ENCODE results near the gene SCYL3. TPM values are rescaled to one million over a fixed set of nuclear protein-coding genes. Genes with fewer than 3 reads are reported as not detected.

Gene SCYL3
- total and polyA plus RNA-seq, 5 donors = 2.6 to 7.1 (median 5.8) TPM

DNA sequence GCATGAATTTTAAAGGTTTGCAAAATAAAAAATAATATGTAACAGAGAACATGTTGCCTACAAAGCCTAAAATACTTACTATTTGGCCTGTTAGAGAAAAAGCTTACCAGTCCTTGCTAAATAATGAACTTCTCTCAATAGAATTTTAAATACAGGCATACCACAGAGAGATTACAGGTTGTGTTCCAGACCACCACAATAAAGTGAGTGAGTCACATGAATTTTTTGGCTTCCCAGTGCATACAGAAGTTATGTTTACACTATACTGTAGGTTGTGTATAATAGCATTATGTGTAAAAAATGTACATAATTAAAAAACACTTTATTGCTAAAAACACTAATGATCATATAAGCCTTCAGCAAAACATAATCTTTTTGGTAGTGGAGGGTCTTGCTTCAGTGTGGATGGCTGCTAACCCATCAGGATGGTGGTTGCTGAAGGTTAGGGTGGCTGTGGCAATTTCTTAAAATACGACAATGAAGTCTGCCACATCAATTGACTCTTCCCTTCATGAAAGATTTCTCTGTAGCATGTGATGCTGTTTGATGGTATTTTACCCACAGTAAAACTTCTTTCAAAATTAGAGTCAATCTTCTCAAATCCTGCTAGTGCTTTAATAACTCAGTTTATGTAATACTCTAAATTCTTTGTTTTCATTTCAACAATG lies 48.6 kb downstream of the SCYL3 start:
- no peak overlapping the region for H3K4me3 ChIP-seq (ENCODE audit: low read length)
- H3K27ac ChIP-seq (ENCODE audit: low read length) = no peak overlapping the region
- no peaks in the 10 kb centered on the region for H3K4me1 ChIP-seq (ENCODE audit: control insufficient read depth, insufficient read depth, low read length)
- DNase-seq = no peak
- WGBS = 93% methylated on average over 1 of the region's 1 CpG
- no peaks in the 10 kb centered on the region for H3K9me3 ChIP-seq (ENCODE audit: control insufficient read depth, low read length)
- no peaks in the 10 kb centered on the region for H3K27me3 ChIP-seq (ENCODE audit: control insufficient read depth, insufficient read depth)
- no peak for ATAC-seq
- intact Hi-C loops (cut with DNase I) = no loop called here

- intact Hi-C loops (cut with DNase I) = no loop called here
- Histone ChIP-seq H3K27me3 (ENCODE audit: control insufficient read depth, insufficient read depth) (no peaks in the 10 kb centered on the region), H3K4me3 (ENCODE audit: low read length) (no peak overlapping the region), H3K4me1 (ENCODE audit: control insufficient read depth, insufficient read depth, low read length) (no peaks in the 10 kb centered on the region), H3K27ac (ENCODE audit: low read length) (no peak overlapping the region), H3K9me3 (ENCODE audit: control insufficient read depth, low read length) (no peaks in the 10 kb centered on the region)
- no peak for DNase-seq
- WGBS = 96% methylated on average over 4 of the region's 4 CpGs
- no peak for ATAC-seq
These were observed 54.8 kb downstream of the SCYL3 start for GRCh38 chr1:169838942-169839341.

- no peak for ATAC-seq
- no peaks in the 10 kb centered on the region for H3K27me3 ChIP-seq (ENCODE audit: control insufficient read depth, insufficient read depth)
- WGBS = 95% methylated on average over 1 of the region's 1 CpG
- no peak overlapping the region for H3K27ac ChIP-seq (ENCODE audit: low read length)
- no peak overlapping the region for H3K4me3 ChIP-seq (ENCODE audit: low read length)
- no peaks in the 10 kb centered on the region for H3K4me1 ChIP-seq (ENCODE audit: control insufficient read depth, insufficient read depth, low read length)
- no peak for DNase-seq
- intact Hi-C loops (cut with DNase I) = no loop called here
- no peaks in the 10 kb centered on the region for H3K9me3 ChIP-seq (ENCODE audit: control insufficient read depth, low read length)
These were observed 57.5 kb downstream of the SCYL3 start for GRCh38 chr1:169836198-169836597.

DNA sequence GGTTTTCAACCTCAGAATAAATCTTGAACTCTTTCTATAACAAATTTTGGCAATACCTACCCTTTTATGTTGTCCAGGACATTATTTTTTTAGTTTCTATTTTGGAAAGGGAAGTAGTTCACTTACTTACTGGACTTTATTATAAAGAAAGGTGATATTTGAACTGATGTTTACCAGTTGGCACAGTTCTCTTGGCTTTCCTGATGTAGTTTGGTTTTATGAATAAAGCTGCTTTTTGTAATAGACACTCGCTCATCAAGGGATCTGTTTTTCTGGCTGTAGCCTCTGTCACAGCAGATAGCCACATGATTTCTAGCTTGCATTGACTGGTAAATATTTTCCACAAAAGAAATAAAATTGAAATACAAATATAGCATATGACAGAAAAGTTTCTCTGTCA lies 58.0 kb downstream of the SCYL3 start:
- 87% methylated on average over 1 of the region's 1 CpG for WGBS
- no peaks in the 10 kb centered on the region for H3K9me3 ChIP-seq (ENCODE audit: control insufficient read depth, low read length)

DNA sequence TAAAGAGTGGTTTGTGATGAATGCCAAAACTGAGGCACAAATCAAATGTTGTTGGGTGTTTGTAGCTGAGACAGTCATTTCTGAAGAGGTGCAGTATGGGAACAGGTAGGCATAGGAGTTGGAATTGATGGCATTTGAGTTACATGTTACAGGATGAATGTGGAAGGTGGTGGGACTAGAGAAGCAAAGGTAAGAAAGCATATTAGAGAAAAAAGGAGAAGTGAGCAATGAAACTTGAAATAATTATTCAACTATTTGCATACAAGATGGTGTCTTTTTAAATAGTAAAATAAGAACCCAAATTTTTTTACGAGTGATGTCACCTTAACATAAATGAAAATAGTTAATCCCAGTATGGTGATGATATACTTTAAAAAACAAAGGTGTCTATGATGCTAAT lies 58.8 kb downstream of the SCYL3 start:
- ATAC-seq (no peak), DNase-seq (no peak)
- no peak overlapping the region for H3K27ac ChIP-seq (ENCODE audit: low read length)
- WGBS = 97% methylated on average over 1 of the region's 1 CpG
- intact Hi-C loops (cut with DNase I) = no loop called here
- no peaks in the 10 kb centered on the region for H3K4me1 ChIP-seq (ENCODE audit: control insufficient read depth, insufficient read depth, low read length)
- H3K27me3 ChIP-seq (ENCODE audit: control insufficient read depth, insufficient read depth) = no peaks in the 10 kb centered on the region
- H3K9me3 ChIP-seq (ENCODE audit: control insufficient read depth, low read length) = no peaks in the 10 kb centered on the region
- no peak overlapping the region for H3K4me3 ChIP-seq (ENCODE audit: low read length)

More for the DNA sequence above, 58.0 kb downstream of the SCYL3 start:
- no peak for ATAC-seq
- no peak overlapping the region for H3K27ac ChIP-seq (ENCODE audit: low read length)
- H3K4me1 ChIP-seq (ENCODE audit: control insufficient read depth, insufficient read depth, low read length) = no peaks in the 10 kb centered on the region
- no peaks in the 10 kb centered on the region for H3K27me3 ChIP-seq (ENCODE audit: control insufficient read depth, insufficient read depth)
- intact Hi-C loops (cut with DNase I) = no loop called here
- no peak overlapping the region for H3K4me3 ChIP-seq (ENCODE audit: low read length)
- no peak for DNase-seq

- H3K27me3 ChIP-seq (ENCODE audit: control insufficient read depth, insufficient read depth) = no peaks in the 10 kb centered on the region
- ATAC-seq (no peak), DNase-seq (no peak)
- H3K4me3 ChIP-seq (ENCODE audit: low read length) = no peak overlapping the region
- 93% methylated on average over 4 of the region's 4 CpGs for WGBS
- intact Hi-C loops (cut with DNase I) = no loop called here
- no peak overlapping the region for H3K27ac ChIP-seq (ENCODE audit: low read length)
- no peaks in the 10 kb centered on the region for H3K4me1 ChIP-seq (ENCODE audit: control insufficient read depth, insufficient read depth, low read length)
- H3K9me3 ChIP-seq (ENCODE audit: control insufficient read depth, low read length) = no peaks in the 10 kb centered on the region
These were observed 60.4 kb downstream of the SCYL3 start for GRCh38 chr1:169833179-169833901.

DNA sequence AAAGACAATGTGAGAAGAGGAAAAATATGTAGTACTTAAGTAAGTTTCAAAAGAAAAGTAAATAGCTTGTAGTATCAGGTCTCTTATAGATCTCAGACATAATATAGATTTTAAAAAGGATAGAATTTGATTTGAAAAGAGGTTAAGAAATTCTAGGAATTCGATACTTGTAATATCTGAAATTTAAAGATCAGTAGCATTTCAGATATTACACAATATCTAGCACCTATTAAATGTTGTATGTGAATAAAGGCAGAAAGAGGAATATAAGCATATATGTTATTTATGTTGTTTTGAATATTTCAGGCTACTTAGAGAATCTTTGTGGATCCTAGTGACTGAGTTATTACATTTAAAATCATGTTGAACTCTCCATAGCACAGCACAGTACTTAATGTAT lies 64.0 kb downstream of the SCYL3 start:
- 99% methylated on average over 1 of the region's 1 CpG for WGBS
- intact Hi-C loops (cut with DNase I) = no loop called here
- ATAC-seq (no peak), DNase-seq (no peak)
- H3K4me1 ChIP-seq (ENCODE audit: control insufficient read depth, insufficient read depth, low read length) = no peaks in the 10 kb centered on the region
- H3K4me3 ChIP-seq (ENCODE audit: low read length) = no peak overlapping the region
- no peaks in the 10 kb centered on the region for H3K9me3 ChIP-seq (ENCODE audit: control insufficient read depth, low read length)
- no peaks in the 10 kb centered on the region for H3K27me3 ChIP-seq (ENCODE audit: control insufficient read depth, insufficient read depth)
- H3K27ac ChIP-seq (ENCODE audit: low read length) = no peak overlapping the region

DNA sequence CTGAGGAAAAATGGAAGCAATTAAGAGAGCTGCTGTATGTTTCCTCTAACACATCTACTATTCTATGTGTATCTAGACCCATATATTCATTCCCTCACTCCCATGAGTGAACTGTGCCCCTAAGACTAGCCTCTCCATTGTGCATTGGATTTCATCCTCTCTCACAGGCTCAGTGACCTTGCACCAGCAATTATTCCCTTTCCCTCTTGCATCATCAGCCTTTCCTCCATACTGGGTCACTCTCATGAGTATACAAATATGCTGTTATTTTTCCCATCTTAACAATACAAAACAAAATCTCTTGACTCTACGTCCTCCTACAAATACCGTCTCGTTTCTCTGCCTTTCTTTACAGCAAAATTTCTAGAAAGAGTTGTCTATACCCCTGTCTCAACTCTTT lies 69.5 kb downstream of the SCYL3 start:
- no peak overlapping the region for H3K4me3 ChIP-seq (ENCODE audit: low read length)
- intact Hi-C loops (cut with DNase I) = no loop called here
- H3K27ac ChIP-seq (ENCODE audit: low read length) = no peak overlapping the region
- DNase-seq (no peak), ATAC-seq (no peak)
- no peaks in the 10 kb centered on the region for H3K27me3 ChIP-seq (ENCODE audit: control insufficient read depth, insufficient read depth)
- 97% methylated on average over 3 of the region's 3 CpGs for WGBS
- H3K9me3 ChIP-seq (ENCODE audit: control insufficient read depth, low read length) = no peaks in the 10 kb centered on the region
- no peaks in the 10 kb centered on the region for H3K4me1 ChIP-seq (ENCODE audit: control insufficient read depth, insufficient read depth, low read length)

- Histone ChIP-seq H3K27me3 (ENCODE audit: control insufficient read depth, insufficient read depth) (no peaks in the 10 kb centered on the region), H3K4me1 (ENCODE audit: control insufficient read depth, insufficient read depth, low read length) (no peaks in the 10 kb centered on the region), H3K27ac (ENCODE audit: low read length) (no peak overlapping the region), H3K4me3 (ENCODE audit: low read length) (no peak overlapping the region), H3K9me3 (ENCODE audit: control insufficient read depth, low read length) (no peaks in the 10 kb centered on the region)
- intact Hi-C loops (cut with DNase I) = no loop called here
- ATAC-seq = no peak
- no peak for DNase-seq
- 96% methylated on average over 7 of the region's 7 CpGs for WGBS
These were observed 72.2 kb downstream of the SCYL3 start for GRCh38 chr1:169821500-169821899.

DNA sequence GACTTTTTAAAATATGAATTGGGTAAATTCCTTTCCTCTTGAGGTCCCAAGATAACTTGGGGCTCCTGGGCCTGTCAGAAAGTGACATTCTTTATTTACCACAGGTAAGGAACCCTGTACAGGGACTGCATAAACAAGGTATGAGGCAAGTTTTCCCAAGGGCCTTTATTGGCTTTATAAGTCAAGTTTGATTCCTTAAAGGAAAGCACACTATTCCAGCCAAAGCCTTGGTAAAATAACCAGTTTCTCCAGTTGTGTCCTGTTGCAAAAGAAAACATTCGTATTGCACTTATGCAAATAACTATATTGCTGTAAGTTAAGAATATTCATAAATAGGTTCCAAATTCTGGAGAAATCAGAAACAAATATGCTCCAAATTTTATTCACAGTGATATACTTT lies 77.1 kb downstream of the SCYL3 start:
- 96% methylated on average over 1 of the region's 1 CpG for WGBS

GRCh38 chr1:169814265-169814664 lies 79.4 kb downstream of the SCYL3 start:
- WGBS = 88% methylated on average over 2 of the region's 2 CpGs
- H3K4me1 ChIP-seq (ENCODE audit: control insufficient read depth, insufficient read depth, low read length) = no peaks in the 10 kb centered on the region
- no peaks in the 10 kb centered on the region for H3K27me3 ChIP-seq (ENCODE audit: control insufficient read depth, insufficient read depth)
- DNase-seq = no peak
- no peak for ATAC-seq
- H3K9me3 ChIP-seq (ENCODE audit: control insufficient read depth, low read length) = no peaks in the 10 kb centered on the region
- intact Hi-C loops (cut with DNase I) = loop anchor here in 1 of 4 donors (5.0 kb wide), 1 partner anchor 267 kb away; no protein-coding TSS in a partner anchor
- H3K4me3 ChIP-seq (ENCODE audit: low read length) = no peak overlapping the region
- no peak overlapping the region for H3K27ac ChIP-seq (ENCODE audit: low read length)

More for the DNA sequence above, 77.1 kb downstream of the SCYL3 start:
- Histone ChIP-seq H3K9me3 (ENCODE audit: control insufficient read depth, low read length) (no peaks in the 10 kb centered on the region), H3K27ac (ENCODE audit: low read length) (no peak overlapping the region), H3K4me3 (ENCODE audit: low read length) (no peak overlapping the region), H3K4me1 (ENCODE audit: control insufficient read depth, insufficient read depth, low read length) (no peaks in the 10 kb centered on the region), H3K27me3 (ENCODE audit: control insufficient read depth, insufficient read depth) (no peaks in the 10 kb centered on the region)
- ATAC-seq = no peak
- intact Hi-C loops (cut with DNase I) = no loop called here
- no peak for DNase-seq

Data from right cardiac atrium (tissue), 5 donors.